Measurements from ENCODE around the gene HARBI1. TPM values are rescaled to one million over a fixed set of nuclear protein-coding genes. Genes with fewer than 3 reads are reported as not detected.

HARBI1 gene
- total and polyA plus RNA-seq, 2 donors (not counting 1 experiment from before 2014, with no cell fraction given) = 4.9 to 7.6 TPM

DNA sequence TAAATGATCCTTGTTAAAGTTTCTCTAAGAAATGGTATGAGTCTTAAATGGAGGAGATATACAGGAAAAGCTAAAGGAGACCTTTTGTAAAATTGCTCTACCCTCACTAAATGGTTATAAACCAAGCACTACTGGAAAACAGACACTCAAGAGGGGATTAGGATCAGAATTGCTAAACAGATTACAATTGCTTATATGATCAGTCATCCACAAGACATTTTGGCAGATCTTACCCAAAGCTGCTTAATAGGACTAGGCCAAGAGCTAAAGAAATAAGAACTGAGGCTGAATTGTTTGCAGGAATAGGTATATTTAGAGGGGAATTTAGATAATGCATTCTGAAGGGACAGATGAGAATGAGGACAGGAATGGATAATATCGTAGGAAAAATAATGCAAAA is 9.5 kb downstream of the HARBI1 start:
- H3K36me3 ChIP-seq (ENCODE audit: control insufficient read depth, insufficient read depth, low read length) = no peaks in the 10 kb centered on the region
- H3K79me2 ChIP-seq (ENCODE audit: control insufficient read depth, insufficient read depth, low read length) = no peaks in the 10 kb centered on the region
- no peak overlapping the region for H3K9ac ChIP-seq (ENCODE audit: insufficient read depth, low read length)
- H3K4me2 ChIP-seq (ENCODE audit: extremely low read depth, insufficient read depth, low read length) = no peak overlapping the region
- peaks cover 2% of the 10 kb centered on the region for H3K4me1 ChIP-seq (ENCODE audit: control insufficient read depth, extremely low read depth, insufficient read depth, low read length)
- H2AFZ ChIP-seq (ENCODE audit: low read length) = no peak overlapping the region
- H4K20me1 ChIP-seq (ENCODE audit: control insufficient read depth, extremely low read depth, insufficient read depth, low read length) = no peaks in the 10 kb centered on the region
- no peak overlapping the region for H3K4me3 ChIP-seq (replicated peaks in 1 of 4; ENCODE audit: control extremely low read depth in 1 of 4, insufficient read depth in 1 of 4, low read depth in 3 of 4, low read length in 4 of 4)
- TF ChIP-seq EZH2 (IDR thresholded peaks at IDR 0.05; ENCODE audit: low read length, missing control alignments) = no peak
- TF ChIP-seq, protein P1, sequence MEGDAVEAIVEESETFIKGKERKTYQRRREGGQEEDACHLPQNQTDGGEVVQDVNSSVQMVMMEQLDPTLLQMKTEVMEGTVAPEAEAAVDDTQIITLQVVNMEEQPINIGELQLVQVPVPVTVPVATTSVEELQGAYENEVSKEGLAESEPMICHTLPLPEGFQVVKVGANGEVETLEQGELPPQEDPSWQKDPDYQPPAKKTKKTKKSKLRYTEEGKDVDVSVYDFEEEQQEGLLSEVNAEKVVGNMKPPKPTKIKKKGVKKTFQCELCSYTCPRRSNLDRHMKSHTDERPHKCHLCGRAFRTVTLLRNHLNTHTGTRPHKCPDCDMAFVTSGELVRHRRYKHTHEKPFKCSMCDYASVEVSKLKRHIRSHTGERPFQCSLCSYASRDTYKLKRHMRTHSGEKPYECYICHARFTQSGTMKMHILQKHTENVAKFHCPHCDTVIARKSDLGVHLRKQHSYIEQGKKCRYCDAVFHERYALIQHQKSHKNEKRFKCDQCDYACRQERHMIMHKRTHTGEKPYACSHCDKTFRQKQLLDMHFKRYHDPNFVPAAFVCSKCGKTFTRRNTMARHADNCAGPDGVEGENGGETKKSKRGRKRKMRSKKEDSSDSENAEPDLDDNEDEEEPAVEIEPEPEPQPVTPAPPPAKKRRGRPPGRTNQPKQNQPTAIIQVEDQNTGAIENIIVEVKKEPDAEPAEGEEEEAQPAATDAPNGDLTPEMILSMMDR (conservative IDR thresholded peaks at IDR 0.05 in 1 of 2, IDR thresholded peaks at IDR 0.05 in 1 of 2; ENCODE audit: low read depth in 1 of 2, low read length in 2 of 2) = no peak
- H3K27me3 ChIP-seq (ENCODE audit: control insufficient read depth, insufficient read depth, low read length) = no peaks in the 10 kb centered on the region
- H3K27ac ChIP-seq (ENCODE audit: insufficient read depth, low read length) = no peak overlapping the region
- H3K9me3 ChIP-seq (ENCODE audit: control insufficient read depth, insufficient read depth, low read depth, low read length) = no peaks in the 10 kb centered on the region
- no peak for DNase-seq (ENCODE audit: low read depth in 2 of 2)

DNA sequence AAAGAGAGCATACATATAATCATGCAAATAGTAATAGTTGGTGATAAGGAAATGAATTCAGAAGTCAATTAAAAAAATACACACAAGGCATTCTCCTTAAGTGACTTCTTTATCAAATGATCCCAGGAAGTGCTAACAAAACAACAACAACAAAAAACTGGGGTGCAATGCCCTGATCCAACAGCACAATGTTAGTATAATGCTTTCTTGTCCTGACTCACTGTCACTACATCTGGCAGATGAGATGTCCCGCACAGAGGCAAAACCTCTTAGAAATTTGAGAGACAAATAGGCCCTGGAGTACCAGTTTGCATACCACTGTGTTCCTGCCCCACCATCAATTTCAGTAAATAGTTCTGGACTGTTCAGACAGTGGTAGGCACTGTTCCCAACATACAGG is 12.2 kb downstream of the HARBI1 start:
- Histone ChIP-seq H3K4me3 (replicated peaks in 1 of 4; ENCODE audit: control extremely low read depth in 1 of 4, insufficient read depth in 1 of 4, low read depth in 3 of 4, low read length in 4 of 4) (no peak overlapping the region), H3K79me2 (ENCODE audit: control insufficient read depth, insufficient read depth, low read length) (no peaks in the 10 kb centered on the region), H3K9me3 (ENCODE audit: control insufficient read depth, insufficient read depth, low read depth, low read length) (no peaks in the 10 kb centered on the region), H4K20me1 (ENCODE audit: control insufficient read depth, extremely low read depth, insufficient read depth, low read length) (no peaks in the 10 kb centered on the region), H3K4me1 (ENCODE audit: control insufficient read depth, extremely low read depth, insufficient read depth, low read length) (no peaks in the 10 kb centered on the region), H3K4me2 (ENCODE audit: extremely low read depth, insufficient read depth, low read length) (no peak overlapping the region), H3K36me3 (ENCODE audit: control insufficient read depth, insufficient read depth, low read length) (no peaks in the 10 kb centered on the region), H3K9ac (ENCODE audit: insufficient read depth, low read length) (no peak overlapping the region), H2AFZ (ENCODE audit: low read length) (no peak overlapping the region), H3K27ac (ENCODE audit: insufficient read depth, low read length) (no peak overlapping the region), H3K27me3 (ENCODE audit: control insufficient read depth, insufficient read depth, low read length) (no peaks in the 10 kb centered on the region)
- TF ChIP-seq, protein P1 (conservative IDR thresholded peaks at IDR 0.05 in 1 of 2, IDR thresholded peaks at IDR 0.05 in 1 of 2; ENCODE audit: low read depth in 1 of 2, low read length in 2 of 2) = no peak
- no peak for TF ChIP-seq EZH2 (IDR thresholded peaks at IDR 0.05; ENCODE audit: low read length, missing control alignments)
- no peak for DNase-seq (ENCODE audit: low read depth in 2 of 2)

DNA sequence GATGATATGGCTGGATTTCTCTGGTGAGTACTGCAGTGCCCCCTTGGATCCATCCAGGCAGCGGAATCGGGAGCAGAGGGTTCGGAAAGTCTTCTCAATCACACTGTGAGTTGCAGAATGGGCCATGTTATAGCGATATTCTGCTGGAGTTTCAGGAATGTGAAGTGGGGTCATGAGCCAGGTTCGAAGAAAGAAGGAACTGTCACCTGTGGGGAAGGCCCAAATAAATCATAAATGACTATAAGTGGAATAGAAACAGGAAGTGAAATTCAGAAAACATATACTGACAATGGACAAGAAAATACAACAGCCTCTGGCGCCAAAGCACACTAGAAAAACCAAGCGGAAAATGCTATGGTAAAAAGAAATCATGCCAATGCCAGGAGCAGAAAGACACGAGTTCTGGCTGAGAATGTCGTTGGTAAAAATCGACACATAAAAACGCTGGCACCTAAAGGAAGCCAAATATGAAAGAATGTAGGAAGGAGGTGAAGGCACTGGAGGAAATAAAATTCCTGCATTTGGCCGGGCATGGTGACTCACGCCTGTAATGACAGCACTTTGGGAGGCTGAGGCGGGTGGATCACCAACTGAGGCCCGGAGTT is 13.2 kb downstream of the HARBI1 start:
- Histone ChIP-seq H3K27me3 (ENCODE audit: control insufficient read depth, insufficient read depth, low read length) (no peaks in the 10 kb centered on the region), H3K36me3 (ENCODE audit: control insufficient read depth, insufficient read depth, low read length) (no peaks in the 10 kb centered on the region), H3K9ac (ENCODE audit: insufficient read depth, low read length) (no peak overlapping the region), H4K20me1 (ENCODE audit: control insufficient read depth, extremely low read depth, insufficient read depth, low read length) (no peaks in the 10 kb centered on the region), H3K4me3 (replicated peaks in 1 of 4; ENCODE audit: control extremely low read depth in 1 of 4, insufficient read depth in 1 of 4, low read depth in 3 of 4, low read length in 4 of 4) (no peak overlapping the region), H3K27ac (ENCODE audit: insufficient read depth, low read length) (no peak overlapping the region), H3K4me2 (ENCODE audit: extremely low read depth, insufficient read depth, low read length) (no peak overlapping the region), H3K9me3 (ENCODE audit: control insufficient read depth, insufficient read depth, low read depth, low read length) (no peaks in the 10 kb centered on the region), H3K79me2 (ENCODE audit: control insufficient read depth, insufficient read depth, low read length) (no peaks in the 10 kb centered on the region), H3K4me1 (ENCODE audit: control insufficient read depth, extremely low read depth, insufficient read depth, low read length) (no peaks in the 10 kb centered on the region), H2AFZ (ENCODE audit: low read length) (no peak overlapping the region)
- TF ChIP-seq, protein P1 (conservative IDR thresholded peaks at IDR 0.05 in 1 of 2, IDR thresholded peaks at IDR 0.05 in 1 of 2; ENCODE audit: low read depth in 1 of 2, low read length in 2 of 2) = no peak
- no peak for TF ChIP-seq EZH2 (IDR thresholded peaks at IDR 0.05; ENCODE audit: low read length, missing control alignments)
- DNase-seq (ENCODE audit: low read depth in 2 of 2) = no peak
